Psoas muscle (tissue), 8 donors: ENCODE measurements around the gene UBE2M. TPM values are rescaled to one million over a fixed set of nuclear protein-coding genes. Genes with fewer than 3 reads are reported as not detected.

ENCODE experiments used
- ATAC-seq, 4 donors: fragments of 200-7000 bp; cut with Tn5 transposase; one replicate each; pipeline ENCODE4 v1.9.1; 2020; ENCODE audit warnings: moderate library complexity in 3 of 4, mild to moderate bottlenecking in 2 of 4
- DNase-seq, 2 donors: peaks; one replicate each; pipeline ENCODE4 v3.0.0-alpha.2; 2020
- H3K27ac ChIP-seq: fragments of 200-600 bp; one replicate; pipeline ENCODE4 v1.8.0; 2022
- H3K27me3 ChIP-seq, 3 donors: fragments of 200-600 bp in 1 of 3; one replicate each; pipeline versions ENCODE4 v1.6.1 to v1.8.0; 2013 to 2022; ENCODE audit warnings: low read length in 2 of 3, mild to moderate bottlenecking in 2 of 3, moderate library complexity in 1 of 3; ENCODE audit not compliant: insufficient read depth in 3 of 3
- H3K36me3 ChIP-seq, 2 donors: fragments of 200-600 bp in 1 of 2; one replicate each; pipeline versions ENCODE4 v1.6.1 to v1.8.0; 2013 to 2022; ENCODE audit warnings: low read depth in 1 of 2, mild to moderate bottlenecking in 1 of 2, moderate library complexity in 1 of 2; ENCODE audit not compliant: insufficient read depth in 1 of 2
- H3K4me1 ChIP-seq: fragments of 200-600 bp; one replicate; pipeline ENCODE4 v1.8.0; 2022
- H3K4me3 ChIP-seq: fragments of 200-600 bp; one replicate; pipeline ENCODE4 v1.8.0; 2022; ENCODE audit warnings: mild to moderate bottlenecking
- H3K9me3 ChIP-seq: fragments of 200-600 bp; one replicate; pipeline ENCODE4 v1.8.0; 2022
- CTCF ChIP-seq: fragments of 200-600 bp; IDR thresholded peaks from one replicate; pipeline ENCODE4 v1.8.0; 2022; ENCODE audit warnings: antibody characterized with exemption
- WGBS, 3 donors: extraction: QIAGEN DNeasy Blood & Tissue Kit; methylation state at CpG; one replicate each; pipeline versions ENCODE4 v1.1.6 to v1.1.7; 2013; 5-methylcytosine and 5-hydroxymethylcytosine counted together
- intact Hi-C, 2 donors: fragments of 100-400 bp; cut with DNase I; formaldehyde crosslinking; loops; one replicate each; pipeline versions ENCODE4 v1.11.0 to v1.14.2; 2022
- polyA plus RNA-seq, 3 donors: library from polyadenylated mRNA; stranded (reverse); fragments of 200-250 nt; gene quantifications; one replicate each; pipeline ENCODE4 v1.2.3, GENCODE V29; 2013
- total RNA-seq, 4 donors: library from RNA; stranded (reverse); fragmentation: NEBNext Ultra II Directional in 2 of 4; extraction: Animal tissue kit (Norgen Biotek cat#: 25700) in 2 of 4; gene quantifications; one replicate each; pipeline versions ENCODE4 v1.2.1 to v1.2.4, GENCODE V29; 2021 to 2023
- donor health status: healthy with polysubstance abuse.
- donor health status: DM: no; HTN: no; CAD: no; lungs with moderate emphysema.
- donor health status: Bipolar disorder and iron deficiency.
- donor health status: healthy.
- donor health status: DM: yes; HTN: yes; CAD: no.
- donor health status: DM: no; HTN: no; CAD: no.
- donor health status: DM: no; HTN: no; CAD: no.
- donor health status: DM: yes; HTN: yes; CAD: no.

The UBE2M gene
- total and polyA plus RNA-seq, 7 donors: 86.8 to 146 (median 144) TPM

DNA sequence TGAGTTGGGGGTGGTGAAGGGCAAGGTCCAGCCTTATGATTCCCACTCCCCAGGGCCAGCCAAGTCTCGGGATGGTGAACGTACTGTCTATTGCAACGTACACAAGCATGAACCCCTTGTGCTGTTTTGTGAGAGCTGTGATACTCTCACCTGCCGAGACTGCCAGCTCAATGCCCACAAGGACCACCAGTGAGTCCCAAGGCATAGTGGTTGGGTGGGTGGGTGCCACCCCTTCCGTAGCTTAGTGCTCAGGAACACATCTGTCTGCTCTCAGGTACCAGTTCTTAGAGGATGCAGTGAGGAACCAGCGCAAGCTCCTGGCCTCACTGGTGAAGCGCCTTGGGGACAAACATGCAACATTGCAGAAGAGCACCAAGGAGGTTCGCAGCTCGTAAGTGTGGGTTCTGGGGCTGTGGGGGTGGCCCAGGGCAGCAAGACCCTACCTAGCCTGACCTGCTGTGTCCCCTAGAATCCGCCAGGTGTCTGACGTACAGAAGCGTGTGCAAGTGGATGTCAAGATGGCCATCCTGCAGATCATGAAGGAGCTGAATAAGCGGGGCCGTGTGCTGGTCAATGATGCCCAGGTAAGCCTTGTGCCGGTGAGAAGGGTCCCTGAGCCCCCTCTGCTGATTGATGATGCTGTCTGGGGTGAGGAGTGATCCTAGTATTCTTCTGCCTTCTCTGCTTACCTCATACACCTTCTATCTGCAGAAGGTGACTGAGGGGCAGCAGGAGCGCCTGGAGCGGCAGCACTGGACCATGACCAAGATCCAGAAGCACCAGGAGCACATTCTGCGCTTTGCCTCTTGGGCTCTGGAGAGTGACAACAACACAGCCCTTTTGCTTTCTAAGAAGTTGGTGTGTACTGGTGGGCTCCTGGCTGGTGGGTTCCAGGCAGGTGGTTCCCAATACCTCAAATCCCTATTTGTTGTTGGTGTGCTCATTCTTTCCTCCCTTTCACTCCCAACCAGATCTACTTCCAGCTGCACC, 10.8 kb downstream of the UBE2M start:
- intact Hi-C loops: no loop called here
- H3K27ac ChIP-seq: no peak overlapping the region
- no peak for DNase-seq
- no peak overlapping the region for H3K4me3 ChIP-seq
- TF ChIP-seq CTCF: no peak
- no peaks in the 10 kb centered on the region for H3K9me3 ChIP-seq
- 88 to 94% (median 89%) methylated on average over 18 of the region's 18 CpGs for WGBS, 3 donors
- H3K4me1 ChIP-seq: peaks cover 20% of the 10 kb centered on the region
- H3K27me3 ChIP-seq: no peaks in the 10 kb centered on the region
- ATAC-seq: no peak
- H3K36me3 ChIP-seq: peaks cover 24 to 74% of the 10 kb centered on the region in 2 donors

- intact Hi-C loops: no loop called here
- WGBS, 3 donors: 14 to 21% (median 19%) methylated on average over 1 of the region's 1 CpG
- no peak for TF ChIP-seq CTCF
- Histone ChIP-seq H3K27ac (no peak overlapping the region), H3K9me3 (no peaks in the 10 kb centered on the region), H3K36me3 (peaks cover 24 to 59% of the 10 kb centered on the region in 2 donors), H3K4me3 (peak overlapping the region; percentile 95), H3K4me1 (peaks cover 20% of the 10 kb centered on the region), H3K27me3 (no peaks in the 10 kb centered on the region)
- DNase-seq: no peak
- no peak for ATAC-seq
Measured at GRCh38 chr19:58546019-58546530, 12.3 kb downstream of the UBE2M start.

DNA sequence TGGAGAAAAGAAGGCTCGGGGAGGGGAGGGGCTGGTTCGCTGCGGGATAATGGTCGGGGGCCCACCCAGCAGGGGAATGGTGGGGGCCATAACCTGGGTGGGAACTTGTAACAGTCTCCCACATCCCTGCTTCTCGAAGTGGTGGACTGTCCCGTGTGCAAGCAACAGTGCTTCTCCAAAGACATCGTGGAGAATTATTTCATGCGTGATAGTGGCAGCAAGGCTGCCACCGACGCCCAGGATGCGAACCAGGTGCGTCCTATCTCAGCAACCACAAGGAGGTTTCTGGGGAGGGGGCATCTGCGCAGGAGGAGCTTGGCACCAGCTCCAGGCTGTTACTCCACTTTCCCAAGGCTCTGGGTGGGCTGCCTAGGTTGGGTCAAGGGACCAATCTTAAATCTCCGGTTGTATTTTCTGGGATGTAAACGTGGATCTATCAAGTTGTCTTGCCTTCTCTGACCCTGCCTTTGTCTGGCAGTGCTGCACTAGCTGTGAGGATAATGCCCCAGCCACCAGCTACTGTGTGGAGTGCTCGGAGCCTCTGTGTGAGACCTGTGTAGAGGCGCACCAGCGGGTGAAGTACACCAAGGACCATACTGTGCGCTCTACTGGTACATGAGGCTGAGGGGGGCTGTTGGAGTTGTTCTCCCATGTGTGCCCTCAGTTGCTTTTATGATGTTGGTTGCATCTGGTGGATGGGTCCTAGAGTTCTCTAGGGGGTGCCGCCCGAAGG, 13.0 kb downstream of the UBE2M start:
- TF ChIP-seq CTCF: no peak
- peaks cover 24 to 53% of the 10 kb centered on the region in 2 donors for H3K36me3 ChIP-seq
- DNase-seq (no peak), ATAC-seq (no peak)
- no peaks in the 10 kb centered on the region for H3K9me3 ChIP-seq
- no peaks in the 10 kb centered on the region for H3K27me3 ChIP-seq
- peak overlapping the region; percentile 97 for H3K27ac ChIP-seq
- peaks cover 20% of the 10 kb centered on the region for H3K4me1 ChIP-seq
- peak overlapping the region; percentile 95 for H3K4me3 ChIP-seq
- intact Hi-C loops: no loop called here
- WGBS, 3 donors: 9 to 11% (median 10%) methylated on average over 21 of the region's 21 CpGs

DNA sequence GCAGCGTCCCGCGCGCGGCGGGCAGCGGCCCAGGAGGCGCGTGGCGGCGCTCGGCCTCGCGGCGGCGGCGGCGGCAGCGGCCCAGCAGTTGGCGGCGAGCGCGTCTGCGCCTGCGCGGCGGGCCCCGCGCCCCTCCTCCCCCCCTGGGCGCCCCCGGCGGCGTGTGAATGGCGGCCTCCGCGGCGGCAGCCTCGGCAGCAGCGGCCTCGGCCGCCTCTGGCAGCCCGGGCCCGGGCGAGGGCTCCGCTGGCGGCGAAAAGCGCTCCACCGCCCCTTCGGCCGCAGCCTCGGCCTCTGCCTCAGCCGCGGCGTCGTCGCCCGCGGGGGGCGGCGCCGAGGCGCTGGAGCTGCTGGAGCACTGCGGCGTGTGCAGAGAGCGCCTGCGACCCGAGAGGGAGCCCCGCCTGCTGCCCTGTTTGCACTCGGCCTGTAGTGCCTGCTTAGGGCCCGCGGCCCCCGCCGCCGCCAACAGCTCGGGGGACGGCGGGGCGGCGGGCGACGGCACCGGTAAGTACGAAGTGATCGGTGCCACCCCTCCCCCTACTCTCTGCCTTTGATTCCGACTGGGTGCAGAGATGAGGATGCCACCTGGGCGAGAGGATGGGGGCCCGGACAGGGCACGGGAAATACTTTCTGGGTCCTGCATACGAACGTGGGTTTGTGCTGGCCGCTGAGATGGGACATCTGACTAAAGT, 13.7 kb downstream of the UBE2M start:
- 0 to 1% (median 0%) methylated on average over 37 to 86 of the region's 92 CpGs for WGBS, 3 donors
- H3K4me3 ChIP-seq: peak overlapping the region; percentile 95
- intact Hi-C loops: no loop called here
- DNase-seq (no peak), ATAC-seq (peak; percentile 29 to 43 (median 38))
- TF ChIP-seq CTCF: no peak
- peaks cover 0 to 1% (median 0%) of the 10 kb centered on the region in 3 donors for H3K27me3 ChIP-seq
- H3K4me1 ChIP-seq: peaks cover 20% of the 10 kb centered on the region
- H3K36me3 ChIP-seq: peaks cover 21 to 45% of the 10 kb centered on the region in 2 donors
- no peaks in the 10 kb centered on the region for H3K9me3 ChIP-seq
- H3K27ac ChIP-seq: peak overlapping the region; percentile 97
